Measurements from ENCODE around the gene C14orf39.

DNA sequence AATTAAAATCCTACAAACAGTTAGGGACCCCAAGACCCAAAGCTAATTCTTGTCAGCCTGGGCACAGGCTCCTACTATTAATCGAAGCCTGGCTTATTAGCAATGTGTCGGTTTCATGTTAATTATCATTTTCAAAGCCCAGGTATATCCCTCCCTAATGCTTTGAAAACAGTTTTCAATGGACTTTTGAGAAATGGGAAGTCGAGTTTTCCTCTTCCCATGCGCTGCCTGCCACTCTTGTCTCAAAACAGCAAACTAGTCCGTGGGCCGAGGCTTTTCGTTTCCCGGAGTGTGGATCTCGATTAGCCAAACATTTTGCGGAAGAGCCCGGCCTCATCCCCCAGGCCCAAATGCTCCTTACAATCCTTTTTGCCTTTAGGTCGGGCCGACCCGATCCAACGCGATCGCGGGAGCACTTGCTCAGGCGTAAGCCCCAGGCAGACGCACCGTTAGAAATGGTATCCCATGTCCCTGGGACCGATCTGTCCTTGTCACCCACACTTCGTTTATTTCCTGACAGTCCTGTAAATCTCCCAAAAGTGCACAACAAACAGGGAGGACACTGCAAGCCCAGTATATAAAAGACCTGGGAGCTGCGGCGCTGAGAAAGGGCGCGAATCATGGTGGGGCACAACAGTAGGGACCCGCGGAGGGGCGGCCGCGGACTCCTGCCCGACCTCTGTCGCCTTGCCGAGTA is 24.5 kb upstream of the C14orf39 start:
- TF ChIP-seq NFRKB (IDR thresholded peaks at IDR 0.05): no peak
- no peak for TF ChIP-seq PKNOX1 (IDR thresholded peaks at IDR 0.05)
- TF ChIP-seq TARDBP (IDR thresholded peaks at IDR 0.05): no peak
- no peak for TF ChIP-seq FOXM1 (IDR thresholded peaks at IDR 0.05; ENCODE audit: borderline replicate concordance)
- no peak for TF ChIP-seq SUZ12 (IDR thresholded peaks at IDR 0.05)
- no peak for TF ChIP-seq SP1 (IDR thresholded peaks at IDR 0.05)
- no peak for TF ChIP-seq FOXK2 (IDR thresholded peaks at IDR 0.05)
- TF ChIP-seq ZNF384 (IDR thresholded peaks at IDR 0.05): no peak
- TF ChIP-seq ELF4 (IDR thresholded peaks at IDR 0.05): no peak

Data from HEK293T (cell line).